HG02642 (cell line): ENCODE results near the gene GALNT11.
"Not testable (repeated sequence)": the region's sequence is repeated elsewhere in the genome, so short reads cannot be mapped to it uniquely, and the experiment has no call there.

Experiments used
- ATAC-seq: cut with Tn5 transposase; IDR thresholded peaks from one replicate; pipeline ENCODE4 v1.9.1; 2021; ENCODE audit warnings: mild to moderate bottlenecking; ENCODE audit not compliant: unreplicated experiment, poor library complexity

GALNT11 gene

DNA sequence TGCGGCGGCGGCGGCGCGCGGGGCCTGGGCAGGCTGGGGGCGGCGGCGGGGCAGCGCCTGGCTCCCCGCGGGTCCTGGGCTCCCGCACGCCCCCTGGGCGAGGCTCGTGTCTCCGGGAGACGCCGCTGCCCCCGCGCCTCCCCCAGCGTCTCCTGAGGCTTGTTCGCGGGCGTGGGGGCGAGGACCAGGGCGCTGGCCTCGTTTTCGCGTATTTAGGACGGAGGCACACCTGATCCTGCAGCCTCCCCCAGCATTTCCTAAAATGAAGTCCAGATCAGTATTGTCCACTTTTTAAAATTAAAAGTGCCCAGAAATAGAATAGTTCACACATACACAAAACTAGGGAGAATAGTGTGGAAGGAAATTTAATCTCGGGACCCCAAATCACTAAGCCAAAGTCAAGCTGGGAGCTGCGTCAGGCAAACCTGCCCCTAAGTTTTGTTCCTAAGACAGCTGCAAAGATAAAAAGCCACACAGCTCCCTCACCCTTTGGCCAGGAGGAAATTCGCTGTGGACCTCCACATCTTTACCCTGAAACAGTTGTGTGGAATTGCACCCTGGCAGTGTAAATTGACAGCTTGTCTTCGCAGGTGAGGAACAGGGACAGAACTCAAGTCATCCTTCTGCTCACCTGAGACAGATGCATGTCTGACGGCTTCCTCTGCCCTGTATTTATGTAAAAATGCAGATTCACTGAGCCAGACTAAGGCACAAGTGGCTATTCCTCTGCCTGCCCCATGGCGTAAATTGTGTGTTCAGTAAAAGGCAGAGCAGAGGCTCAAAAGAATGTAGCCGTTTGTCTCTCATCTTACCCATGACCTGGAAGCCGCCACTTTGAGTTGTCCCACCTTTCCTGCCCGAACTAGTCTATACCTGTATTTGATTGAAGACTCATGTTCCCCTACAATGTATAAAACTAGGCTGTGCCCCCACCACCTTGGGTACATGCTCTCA lies 740 bp downstream of the GALNT11 start:
- ATAC-seq, result no peak

DNA sequence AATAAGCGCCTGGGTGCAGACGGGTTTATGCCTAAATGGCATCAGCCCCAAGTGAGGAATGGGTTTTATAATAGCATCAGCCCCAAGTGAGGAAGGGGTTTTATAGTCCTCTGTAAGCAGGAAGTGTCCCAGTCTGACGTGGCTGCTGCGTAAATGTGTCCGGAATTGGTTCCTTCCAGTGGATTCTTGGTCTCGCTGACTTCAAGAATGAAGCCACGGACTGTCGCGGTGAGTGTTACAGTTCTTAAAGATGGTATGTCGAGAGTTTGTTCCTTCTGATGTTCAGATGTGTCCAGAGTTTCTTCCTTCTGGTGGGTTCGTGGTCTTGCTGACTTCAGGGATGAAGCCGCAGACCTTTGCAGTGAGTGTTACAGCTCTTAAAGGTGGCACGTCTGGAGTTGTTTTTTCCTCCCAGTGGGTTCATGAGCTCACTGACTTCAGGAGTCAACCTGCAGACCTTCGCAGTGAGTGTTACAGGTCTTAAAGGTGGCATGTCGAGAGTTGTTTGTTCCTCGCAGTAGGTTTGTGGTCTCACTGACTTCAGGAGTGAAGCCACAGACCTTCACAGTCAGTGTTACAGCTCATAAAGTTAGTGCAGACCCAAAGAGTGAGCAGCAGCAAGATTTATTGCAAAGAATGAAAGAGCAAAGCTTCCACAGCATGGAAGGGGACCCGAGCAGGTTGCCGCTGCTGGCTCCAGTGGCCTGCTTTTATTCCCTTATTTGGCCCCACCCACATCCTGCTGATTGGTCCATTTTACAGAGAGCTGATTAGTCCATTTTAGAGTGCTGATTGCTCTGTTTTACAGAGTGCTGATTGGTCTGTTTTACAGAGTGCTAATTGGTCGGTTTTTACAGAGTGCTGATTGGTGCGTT lies 2.3 kb downstream of the GALNT11 start:
- not testable (repeated sequence) for ATAC-seq

DNA sequence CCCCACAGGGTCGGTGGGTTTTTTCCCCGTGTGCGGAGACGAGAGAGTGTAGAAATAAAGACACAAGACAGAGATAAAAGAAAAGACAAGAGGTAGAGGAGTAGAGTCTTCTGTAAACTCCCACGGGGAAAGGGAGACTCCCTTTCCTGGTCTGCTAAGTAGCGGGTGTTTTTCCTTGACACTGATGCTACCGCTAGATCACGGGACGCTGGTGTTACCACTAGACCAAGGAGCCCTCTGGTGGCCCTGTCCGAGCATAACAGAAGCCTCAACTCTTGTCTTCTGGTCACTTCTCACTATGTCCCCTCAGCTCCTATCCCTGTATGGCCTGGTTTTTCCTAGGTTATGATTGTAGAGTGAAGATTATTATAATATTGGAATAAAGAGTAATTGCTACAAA lies 4.6 kb downstream of the GALNT11 start:
- not testable (repeated sequence) for ATAC-seq

- ATAC-seq, result not testable (repeated sequence)
Measured at GRCh38 chr7:152030639-152031038, 5.2 kb downstream of the GALNT11 start.

- no peak for ATAC-seq
Measured at GRCh38 chr7:152035817-152036216, 10.3 kb downstream of the GALNT11 start.

DNA sequence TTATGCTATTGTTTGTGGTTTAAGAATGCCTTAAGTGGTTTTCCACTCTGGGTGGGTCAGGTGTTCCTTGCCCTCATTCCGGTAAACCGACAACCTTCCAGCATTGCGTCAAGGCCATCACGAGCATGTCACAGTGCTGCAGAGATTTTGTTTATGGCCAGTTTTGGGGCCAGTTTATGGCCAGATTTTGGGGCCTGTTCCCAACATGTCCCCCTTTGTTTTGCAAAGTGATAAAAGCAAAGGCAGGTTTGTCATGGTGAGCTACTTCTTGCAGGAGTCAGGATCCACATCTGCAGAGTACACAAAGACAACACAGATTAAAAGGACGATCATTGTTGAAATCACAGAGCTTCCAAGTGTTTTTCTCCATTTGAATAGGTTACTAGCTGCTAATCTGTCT lies 12.9 kb downstream of the GALNT11 start:
- not testable (repeated sequence) for ATAC-seq

DNA sequence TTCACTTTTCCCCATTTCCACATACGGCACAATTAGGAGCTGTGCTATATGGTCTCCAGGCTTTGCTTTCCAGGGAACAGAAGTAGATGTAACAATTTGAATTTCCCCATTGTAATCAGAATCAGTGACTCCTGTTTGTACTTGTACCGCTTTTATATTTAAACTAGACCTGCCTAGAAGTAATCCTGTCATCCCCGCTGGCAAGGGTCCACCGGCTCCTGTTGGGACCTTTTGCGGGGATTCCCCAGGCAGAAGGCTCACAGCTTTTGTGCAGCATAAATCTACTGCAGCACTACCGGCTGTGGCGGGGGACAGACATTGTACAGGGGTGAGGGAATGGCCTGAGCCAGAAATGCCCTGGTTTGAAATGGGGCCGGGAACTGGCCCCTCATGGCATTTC lies 17.6 kb downstream of the GALNT11 start:
- ATAC-seq, result not testable (repeated sequence)

- not testable (repeated sequence) for ATAC-seq
Measured at GRCh38 chr7:152044909-152045308, 19.4 kb downstream of the GALNT11 start.

DNA sequence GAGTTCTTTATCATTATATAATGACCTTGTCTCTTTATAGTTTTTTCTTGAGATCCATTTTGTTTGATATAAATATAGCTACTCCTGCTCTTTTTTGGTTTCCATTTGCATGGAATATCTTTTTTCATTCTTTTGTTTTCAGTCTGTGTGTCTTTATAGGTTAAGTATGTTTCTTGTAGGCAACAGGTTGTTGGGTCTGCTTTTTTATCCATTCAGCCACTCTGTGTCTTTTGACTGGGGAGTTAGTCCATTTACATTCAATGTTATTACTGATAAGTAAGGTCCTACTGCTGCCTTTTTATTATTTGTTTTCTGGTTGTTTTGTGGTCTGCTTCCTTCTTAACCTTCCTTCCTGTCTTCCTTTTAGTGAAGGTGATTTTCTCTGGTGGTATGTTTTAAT lies 21.1 kb downstream of the GALNT11 start:
- no peak for ATAC-seq

DNA sequence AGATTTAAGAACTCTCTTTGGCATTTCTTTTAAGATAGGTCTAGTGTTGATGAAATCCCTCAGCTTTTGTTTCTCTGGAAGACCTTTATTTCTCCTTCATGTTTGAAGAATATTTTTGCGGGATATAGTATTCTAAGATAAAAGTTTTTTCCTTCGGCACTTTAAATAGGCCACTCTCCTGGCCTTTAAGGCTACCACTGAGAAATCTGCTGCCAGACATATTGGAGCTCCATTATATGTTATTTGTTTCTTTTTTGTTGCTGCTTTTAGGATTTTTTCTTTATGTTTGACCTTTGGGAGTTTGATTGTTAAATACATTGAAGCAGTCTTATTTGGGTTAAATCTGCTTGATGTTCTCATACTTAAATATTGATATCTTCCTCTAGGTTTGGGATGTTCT lies 22.6 kb downstream of the GALNT11 start:
- no peak for ATAC-seq

GRCh38 chr7:152050547-152050971 lies 25.1 kb downstream of the GALNT11 start:
- no peak for ATAC-seq

- no peak for ATAC-seq
Measured at GRCh38 chr7:152051968-152052367, 26.5 kb downstream of the GALNT11 start.

DNA sequence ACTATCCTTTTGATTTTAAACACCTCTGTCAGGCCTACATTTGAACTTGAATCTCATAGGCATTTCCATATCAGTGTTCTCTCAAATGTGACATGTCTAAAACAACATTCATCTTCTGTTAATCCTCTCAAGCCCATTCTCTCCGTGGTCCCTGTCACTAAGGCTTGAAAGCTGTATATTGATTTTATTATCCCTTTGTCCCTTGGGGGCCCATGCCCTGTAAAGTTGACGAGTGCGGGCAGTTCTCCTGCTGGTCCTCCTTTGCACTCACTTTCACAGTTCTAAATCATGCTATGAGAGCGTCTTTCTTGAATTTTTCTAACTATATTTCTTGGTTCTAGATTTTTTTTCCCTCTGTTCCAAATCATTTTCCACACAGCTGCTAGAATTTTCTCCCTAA lies 27.3 kb downstream of the GALNT11 start:
- no peak for ATAC-seq

DNA sequence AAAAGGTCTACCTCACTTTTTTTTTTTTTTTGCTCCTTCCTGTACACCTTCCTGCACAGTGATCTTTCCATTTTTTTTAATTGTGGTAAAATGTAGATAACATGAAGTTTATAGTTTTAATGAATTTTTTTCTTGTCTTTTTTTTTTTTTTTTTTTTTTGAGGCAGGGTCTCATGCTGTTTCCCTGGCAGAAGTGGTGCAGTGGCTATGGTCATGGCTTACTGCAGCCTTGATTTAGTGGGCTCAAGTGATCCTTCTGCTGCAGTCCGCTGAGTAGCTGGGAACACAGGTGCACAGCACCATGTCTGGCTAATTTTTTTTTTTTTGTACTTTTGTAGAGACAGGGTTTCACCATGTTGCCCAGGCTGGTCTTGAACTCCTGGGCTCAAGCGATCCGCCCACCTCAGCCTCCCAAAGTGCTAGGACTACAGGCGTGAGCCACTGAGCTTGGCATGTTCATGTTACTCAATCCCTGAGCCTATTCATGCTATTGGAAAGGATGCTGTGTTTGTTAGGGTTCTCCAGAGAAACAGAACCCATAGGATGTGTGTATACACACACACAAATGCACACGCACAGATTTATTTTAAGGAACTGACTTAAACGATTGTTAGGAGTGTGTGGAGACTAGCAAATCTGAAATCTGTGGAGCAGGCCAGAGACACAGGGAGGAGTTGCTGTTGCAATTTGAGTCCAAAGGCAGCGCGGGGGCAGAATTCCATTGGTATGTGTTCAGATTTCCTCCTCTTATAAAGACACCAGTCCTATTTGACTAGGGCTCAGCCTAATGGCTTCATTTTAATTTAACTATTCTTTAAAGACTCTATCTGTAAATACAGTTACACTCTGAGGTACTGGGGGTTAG lies 29.1 kb downstream of the GALNT11 start:
- no peak for ATAC-seq

GRCh38 chr7:152056621-152057274 lies 31.3 kb downstream of the GALNT11 start:
- no peak for ATAC-seq

DNA sequence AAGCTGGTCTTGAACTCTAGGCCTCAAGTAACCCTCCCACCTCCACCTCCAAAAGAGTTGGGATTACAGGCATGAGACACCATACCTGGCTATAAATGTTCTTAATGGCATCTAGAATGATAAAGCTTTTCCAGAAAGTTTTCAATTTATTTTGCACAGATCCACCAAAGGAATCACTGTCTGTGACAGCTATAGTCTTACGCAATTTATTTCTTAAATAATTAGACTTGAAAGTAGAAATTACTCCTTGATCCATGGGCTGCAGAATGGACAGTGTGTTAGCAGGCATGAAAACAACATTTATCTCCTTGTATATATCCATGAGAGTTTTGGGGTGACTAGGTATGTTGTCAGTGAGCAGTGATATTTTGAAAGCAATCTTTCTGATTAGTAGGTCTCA lies 33.8 kb downstream of the GALNT11 start:
- ATAC-seq, result no peak

GRCh38 chr7:152061086-152061485 lies 35.6 kb downstream of the GALNT11 start:
- ATAC-seq, result not testable (repeated sequence)

DNA sequence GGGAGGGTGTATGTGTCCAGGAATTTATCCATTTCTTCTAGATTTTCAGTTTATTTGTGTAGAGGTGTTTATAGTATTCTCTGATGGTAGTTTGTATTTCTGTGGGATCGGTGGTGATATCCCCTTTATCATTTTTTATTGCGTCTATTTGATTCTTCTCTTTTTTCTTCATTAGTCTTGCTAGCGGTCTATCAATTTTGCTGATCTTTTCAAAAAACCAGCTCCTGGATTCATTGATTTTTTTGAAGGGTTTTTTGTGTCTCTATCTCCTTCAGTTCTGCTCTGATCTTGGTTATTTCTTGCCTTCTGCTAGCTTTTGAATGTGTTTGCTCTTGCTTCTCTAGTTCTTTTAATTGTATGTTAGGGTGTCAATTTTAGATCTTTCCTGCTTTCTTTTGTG lies 37.7 kb downstream of the GALNT11 start:
- ATAC-seq, result not testable (repeated sequence)

DNA sequence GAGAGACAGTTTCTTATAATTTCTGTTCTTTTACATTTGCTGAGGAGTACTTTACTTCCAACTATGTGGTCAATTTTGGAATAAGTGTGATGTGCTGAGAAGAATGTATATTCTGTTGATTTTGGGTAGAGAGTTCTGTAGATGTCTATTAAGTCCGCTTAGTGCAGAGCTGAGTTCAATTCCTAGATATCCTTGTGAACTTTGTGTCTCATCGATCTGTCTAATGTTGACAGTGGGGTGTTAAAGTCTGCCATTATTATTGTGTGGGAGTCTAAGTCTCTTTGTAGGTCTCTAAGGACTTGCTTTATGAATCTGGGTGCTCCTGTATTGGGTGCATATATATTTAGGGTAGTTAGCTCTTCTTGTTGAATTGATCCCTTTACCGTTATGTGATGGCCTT lies 38.3 kb downstream of the GALNT11 start:
- not testable (repeated sequence) for ATAC-seq
